ENCODE measurements around the gene ATP8B2.
A peak's percentile ranks its signal among the peaks of the same experiment; 100 is the strongest.
"Not testable (repeated sequence)": the region's sequence is repeated elsewhere in the genome, so short reads cannot be mapped to it uniquely, and the experiment has no call there.

Gene ATP8B2, protein sequence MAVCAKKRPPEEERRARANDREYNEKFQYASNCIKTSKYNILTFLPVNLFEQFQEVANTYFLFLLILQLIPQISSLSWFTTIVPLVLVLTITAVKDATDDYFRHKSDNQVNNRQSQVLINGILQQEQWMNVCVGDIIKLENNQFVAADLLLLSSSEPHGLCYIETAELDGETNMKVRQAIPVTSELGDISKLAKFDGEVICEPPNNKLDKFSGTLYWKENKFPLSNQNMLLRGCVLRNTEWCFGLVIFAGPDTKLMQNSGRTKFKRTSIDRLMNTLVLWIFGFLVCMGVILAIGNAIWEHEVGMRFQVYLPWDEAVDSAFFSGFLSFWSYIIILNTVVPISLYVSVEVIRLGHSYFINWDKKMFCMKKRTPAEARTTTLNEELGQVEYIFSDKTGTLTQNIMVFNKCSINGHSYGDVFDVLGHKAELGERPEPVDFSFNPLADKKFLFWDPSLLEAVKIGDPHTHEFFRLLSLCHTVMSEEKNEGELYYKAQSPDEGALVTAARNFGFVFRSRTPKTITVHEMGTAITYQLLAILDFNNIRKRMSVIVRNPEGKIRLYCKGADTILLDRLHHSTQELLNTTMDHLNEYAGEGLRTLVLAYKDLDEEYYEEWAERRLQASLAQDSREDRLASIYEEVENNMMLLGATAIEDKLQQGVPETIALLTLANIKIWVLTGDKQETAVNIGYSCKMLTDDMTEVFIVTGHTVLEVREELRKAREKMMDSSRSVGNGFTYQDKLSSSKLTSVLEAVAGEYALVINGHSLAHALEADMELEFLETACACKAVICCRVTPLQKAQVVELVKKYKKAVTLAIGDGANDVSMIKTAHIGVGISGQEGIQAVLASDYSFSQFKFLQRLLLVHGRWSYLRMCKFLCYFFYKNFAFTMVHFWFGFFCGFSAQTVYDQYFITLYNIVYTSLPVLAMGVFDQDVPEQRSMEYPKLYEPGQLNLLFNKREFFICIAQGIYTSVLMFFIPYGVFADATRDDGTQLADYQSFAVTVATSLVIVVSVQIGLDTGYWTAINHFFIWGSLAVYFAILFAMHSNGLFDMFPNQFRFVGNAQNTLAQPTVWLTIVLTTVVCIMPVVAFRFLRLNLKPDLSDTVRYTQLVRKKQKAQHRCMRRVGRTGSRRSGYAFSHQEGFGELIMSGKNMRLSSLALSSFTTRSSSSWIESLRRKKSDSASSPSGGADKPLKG

GRCh38 chr1:154324669-154325582 is at the start of gene ATP8B2:
ATP8B2 (plus strand) TSS chr1:154325525; CDS start chr1:154328142, 2,617 bp downstream.
- DNase-seq, result peak; percentile 80

- peak; percentile 25 for DNase-seq
Measured at GRCh38 chr1:154276797-154277196, 48.5 kb upstream of the ATP8B2 start.

DNA sequence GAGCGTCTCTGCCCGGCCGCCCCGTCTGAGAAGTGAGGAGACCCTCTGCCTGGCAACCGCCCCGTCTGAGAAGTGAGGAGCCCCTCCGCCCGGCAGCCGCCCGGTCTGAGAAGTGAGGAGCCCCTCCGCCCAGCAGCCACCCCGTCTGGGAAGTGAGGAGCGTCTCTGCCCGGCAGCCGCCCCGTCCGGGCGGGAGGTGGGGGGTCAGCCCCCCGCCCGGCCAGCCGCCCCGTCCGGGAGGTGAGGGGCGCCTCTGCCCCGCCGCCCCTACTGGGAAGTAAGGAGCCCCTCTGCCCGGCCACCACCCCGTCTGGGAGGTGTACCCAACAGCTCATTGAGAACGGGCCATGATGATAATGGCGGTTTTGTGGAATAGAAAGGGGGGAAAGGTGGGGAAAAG is 37.7 kb upstream of the ATP8B2 start:
- not testable (repeated sequence) for DNase-seq

- no peak for DNase-seq
Measured at GRCh38 chr1:154288661-154289060, 36.7 kb upstream of the ATP8B2 start.

- DNase-seq, result no peak
Measured at GRCh38 chr1:154290921-154291320, 34.4 kb upstream of the ATP8B2 start.

GRCh38 chr1:154295408-154296235 is 29.7 kb upstream of the ATP8B2 start:
- DNase-seq, result no peak

GRCh38 chr1:154301582-154301981 is 23.7 kb upstream of the ATP8B2 start:
- no peak for DNase-seq

DNA sequence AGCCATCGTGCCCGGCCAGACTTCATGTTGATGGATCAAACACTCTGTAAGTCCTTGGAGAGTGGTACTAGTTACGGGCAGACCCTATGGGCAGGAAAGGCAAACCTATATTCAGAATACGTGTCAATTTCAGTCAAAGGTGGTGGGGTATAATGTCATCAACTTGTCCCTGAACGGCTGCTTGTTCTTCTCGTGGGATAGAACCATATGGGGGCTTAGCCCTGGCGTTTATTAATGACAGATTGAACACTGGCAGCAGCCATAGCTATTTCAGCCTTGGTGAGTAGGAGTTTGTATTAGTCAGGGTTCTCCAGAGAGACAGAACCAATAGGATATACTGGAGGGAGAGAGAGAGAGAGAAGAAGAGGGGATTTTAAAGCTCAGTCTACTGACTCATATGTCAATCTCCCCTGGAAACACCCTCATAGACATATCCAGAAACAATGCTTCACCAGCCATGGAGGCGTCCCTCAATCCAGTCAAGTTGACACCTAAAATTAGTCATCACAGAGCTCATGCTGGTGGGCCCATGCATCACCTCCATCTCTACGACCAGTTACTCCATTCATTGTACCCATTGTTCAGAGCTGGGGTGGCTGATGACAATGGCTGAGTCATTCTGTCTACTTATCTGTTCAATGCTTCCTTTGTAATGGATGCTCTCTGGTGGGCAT is 20.5 kb upstream of the ATP8B2 start:
- no peak for DNase-seq

DNA sequence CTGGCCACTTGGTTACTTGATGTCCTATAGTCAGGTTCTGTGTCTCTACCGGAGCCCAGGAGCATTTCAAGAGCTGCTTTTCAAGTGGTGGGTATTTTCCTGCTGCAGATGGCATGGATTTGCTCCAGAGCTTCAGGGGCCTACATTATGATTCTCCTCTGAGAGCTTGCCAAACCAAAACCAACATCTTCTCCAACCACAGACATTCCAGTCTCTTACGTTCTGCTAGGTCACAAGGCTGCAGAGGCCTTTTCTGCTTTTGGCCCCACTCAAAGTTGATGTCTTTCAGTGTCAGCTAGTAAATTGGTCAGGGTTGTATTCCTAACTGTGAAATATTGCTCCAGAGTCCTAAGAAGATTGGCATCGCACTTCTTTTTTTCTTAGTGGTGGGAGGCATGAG is 19.2 kb upstream of the ATP8B2 start:
- DNase-seq, result no peak

DNA sequence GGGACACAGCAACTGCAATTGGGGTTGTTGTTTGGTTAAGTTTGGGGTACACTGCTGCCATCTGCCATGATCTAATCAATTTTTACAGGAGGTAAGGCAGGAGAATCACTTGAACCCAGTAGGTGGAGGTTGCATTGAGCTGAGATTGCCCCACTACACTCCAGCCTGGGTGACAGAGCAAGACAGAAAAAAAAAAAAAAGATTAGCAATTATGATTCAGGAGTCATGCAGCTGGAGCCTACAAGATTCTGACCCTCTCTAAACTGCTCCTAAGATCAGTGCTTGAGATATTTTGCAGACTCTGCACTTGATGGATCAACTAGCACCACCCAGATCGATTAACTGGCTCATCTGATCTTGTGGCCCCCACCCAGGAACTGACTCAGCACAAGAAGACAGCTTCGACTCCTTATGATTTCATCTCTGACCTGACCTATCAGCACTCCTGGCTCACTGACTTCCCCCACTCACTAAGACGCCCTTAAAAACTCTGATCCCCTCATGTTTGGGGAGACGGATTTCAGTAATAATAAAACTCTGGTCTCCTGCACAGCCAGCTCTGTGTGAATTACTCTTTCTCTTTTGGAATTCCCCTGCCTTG is 17.6 kb upstream of the ATP8B2 start:
- not testable (repeated sequence) for DNase-seq

DNA sequence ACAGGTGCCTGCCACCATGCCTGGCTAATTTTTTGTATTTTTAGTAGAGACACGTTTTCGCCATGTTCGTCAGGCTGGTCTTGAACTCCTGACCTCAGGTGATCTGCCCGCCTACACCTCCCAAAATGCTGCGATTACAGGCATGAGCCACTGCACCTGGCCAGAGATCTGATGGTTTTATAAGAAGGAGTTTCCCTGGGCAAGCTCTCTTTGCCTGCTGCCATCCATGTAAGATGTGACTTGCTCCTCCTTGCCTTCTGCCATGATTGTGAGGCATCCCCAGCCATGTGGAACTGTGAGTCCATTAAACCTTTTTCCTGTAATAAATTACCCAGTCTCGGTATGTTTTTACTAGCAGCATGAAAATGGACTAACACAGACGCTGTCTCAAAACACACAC is 16.2 kb upstream of the ATP8B2 start:
- DNase-seq, result not testable (repeated sequence)

DNA sequence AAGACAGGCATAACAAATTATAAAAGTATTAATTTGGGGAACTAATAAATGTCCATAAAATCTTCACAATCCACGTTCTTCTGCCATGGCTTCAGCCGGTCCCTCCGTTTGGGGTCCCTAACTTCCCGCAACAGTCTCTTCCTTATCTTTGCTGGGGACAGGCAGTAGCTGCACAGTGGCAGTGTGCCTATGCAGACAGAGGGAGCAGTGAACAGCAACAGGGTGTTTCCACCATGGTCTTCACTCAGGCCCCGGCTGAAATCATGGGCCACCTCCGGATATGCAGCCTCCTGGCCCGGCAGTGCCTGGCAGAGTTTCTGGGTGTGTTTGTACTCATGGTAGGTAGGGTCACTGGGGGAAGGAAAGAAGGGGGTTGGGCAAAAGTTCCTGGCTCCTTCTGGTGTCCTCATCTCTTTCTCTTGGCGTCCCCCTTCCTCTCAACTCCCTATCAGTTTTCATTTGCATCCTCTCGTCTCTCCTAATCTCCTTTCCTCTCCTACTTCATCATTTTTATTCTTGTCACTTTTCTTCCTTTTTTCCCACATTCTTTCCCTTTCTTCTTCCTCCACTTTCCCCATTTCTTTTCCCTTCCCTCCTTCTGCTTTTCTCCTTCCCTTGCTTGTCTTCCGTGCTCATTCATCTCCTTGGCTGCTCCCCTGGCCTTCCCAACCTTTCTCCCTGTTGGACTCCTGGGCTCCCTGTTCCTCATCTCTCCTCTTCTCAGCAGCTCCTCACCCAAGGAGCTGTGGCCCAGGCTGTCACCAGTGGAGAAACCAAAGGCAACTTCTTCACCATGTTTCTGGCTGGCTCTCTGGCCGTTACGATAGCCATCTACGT is 12.9 kb upstream of the ATP8B2 start:
- not testable (repeated sequence) for DNase-seq

GRCh38 chr1:154313066-154313356 is 12.3 kb upstream of the ATP8B2 start:
- DNase-seq, result no peak

DNA sequence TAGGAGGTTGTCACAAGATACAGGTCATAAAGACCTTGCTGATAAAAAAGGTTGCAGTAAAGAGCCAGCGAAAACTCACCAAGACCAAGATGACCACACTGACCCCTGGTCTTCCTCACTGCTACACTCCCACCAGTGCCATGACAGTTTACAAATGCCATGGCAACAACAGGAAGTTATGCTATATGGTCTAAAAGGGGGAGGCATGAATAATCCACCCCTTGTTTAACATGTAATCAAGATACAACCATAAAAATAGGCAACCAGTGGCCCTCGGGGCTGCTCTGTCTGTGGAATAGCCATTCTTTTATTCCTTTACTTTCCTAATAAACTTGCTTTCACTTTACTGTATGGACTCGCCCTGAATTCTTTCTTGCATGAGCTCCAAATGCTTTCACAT is 11.1 kb upstream of the ATP8B2 start:
- DNase-seq, result not testable (repeated sequence)

DNA sequence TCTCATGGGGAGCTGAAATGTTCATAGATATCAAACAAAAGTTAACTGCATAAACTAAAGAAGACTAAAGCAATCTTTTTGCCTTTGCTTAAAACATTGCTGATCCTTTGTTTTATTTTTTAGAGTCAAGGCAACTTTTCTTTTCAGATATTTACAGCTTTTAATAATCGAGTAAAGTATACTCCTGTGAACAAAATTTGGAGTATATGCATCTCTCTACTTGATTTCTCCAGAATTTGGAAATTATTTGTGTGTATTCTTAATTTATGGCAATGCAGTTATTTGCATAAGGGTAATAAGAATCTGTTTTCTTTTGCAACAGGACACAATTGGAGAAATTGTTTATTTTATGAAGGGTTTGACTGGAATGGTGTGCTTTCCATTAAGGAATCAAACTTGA is 8.6 kb upstream of the ATP8B2 start:
- DNase-seq, result no peak

DNA sequence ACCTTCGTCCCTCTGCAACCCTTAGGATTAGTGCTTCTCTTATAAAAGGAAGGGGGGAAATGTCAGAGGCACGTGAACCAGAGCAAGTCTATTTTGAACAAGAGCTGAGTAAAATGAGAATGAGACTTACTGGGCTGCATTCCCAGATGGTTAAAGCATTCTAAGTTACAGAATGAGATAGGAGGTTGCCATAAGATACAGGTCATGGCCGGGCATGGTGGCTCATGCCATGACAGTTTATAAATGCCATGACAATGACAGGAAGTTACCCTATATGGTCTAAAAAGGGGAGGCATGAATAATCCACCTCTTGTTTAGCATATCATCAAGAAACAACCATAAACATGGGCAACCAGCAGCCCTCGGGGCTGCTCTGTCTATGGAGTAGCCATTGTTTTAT is 6.9 kb upstream of the ATP8B2 start:
- no peak for DNase-seq

GRCh38 chr1:154320882-154321608 is 4.3 kb upstream of the ATP8B2 start, which contains the start of gene AQP10:
AQP10 (plus strand) TSS chr1:154321093; CDS start chr1:154321156, 63 bp downstream.
- no peak for DNase-seq

DNA sequence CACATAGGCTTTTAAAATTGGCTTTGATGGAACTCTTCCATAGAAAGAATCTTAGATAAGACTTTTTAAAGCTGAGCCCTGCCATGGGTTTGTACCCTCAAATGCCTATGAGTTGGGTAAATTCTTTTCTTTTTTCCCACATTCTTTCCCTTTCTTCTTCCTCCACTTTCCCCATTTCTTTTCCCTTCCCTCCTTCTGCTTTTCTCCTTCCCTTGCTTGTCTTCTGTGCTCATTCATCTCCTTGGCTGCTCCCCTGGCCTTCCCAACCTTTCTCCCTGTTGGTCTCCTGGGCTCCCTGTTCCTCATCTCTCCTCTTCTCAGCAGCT is 3.8 kb upstream of the ATP8B2 start:
- not testable (repeated sequence) for DNase-seq

DNA sequence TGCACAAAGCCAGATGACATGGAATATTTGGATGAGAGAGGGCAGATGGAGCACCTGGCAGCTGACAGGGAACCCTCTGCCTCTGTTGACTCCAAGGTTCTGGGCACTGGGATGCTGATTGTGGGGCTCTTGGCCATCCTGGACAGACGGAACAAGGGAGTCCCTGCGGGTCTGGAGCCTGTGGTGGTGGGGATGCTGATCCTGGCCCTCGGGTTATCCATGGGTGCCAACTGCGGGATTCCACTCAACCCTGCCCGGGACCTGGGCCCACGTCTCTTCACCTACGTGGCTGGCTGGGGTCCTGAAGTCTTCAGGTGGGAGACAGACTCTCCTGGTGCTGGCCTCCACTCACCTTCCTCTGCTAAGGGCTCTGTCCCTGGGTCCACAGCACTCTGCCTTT is 1.8 kb upstream of the ATP8B2 start:
- DNase-seq, result no peak

All from CD4-positive, alpha-beta T cell treated with Interferon gamma for 1 hour (primary cell).